ENCODE results near the gene CYBRD1.
A peak's percentile ranks its signal among the peaks of the same experiment; 100 is the strongest.
"Not testable (repeated sequence)": the region's sequence is repeated elsewhere in the genome, so short reads cannot be mapped to it uniquely, and the experiment has no call there.

CYBRD1 gene, protein sequence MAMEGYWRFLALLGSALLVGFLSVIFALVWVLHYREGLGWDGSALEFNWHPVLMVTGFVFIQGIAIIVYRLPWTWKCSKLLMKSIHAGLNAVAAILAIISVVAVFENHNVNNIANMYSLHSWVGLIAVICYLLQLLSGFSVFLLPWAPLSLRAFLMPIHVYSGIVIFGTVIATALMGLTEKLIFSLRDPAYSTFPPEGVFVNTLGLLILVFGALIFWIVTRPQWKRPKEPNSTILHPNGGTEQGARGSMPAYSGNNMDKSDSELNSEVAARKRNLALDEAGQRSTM

DNA sequence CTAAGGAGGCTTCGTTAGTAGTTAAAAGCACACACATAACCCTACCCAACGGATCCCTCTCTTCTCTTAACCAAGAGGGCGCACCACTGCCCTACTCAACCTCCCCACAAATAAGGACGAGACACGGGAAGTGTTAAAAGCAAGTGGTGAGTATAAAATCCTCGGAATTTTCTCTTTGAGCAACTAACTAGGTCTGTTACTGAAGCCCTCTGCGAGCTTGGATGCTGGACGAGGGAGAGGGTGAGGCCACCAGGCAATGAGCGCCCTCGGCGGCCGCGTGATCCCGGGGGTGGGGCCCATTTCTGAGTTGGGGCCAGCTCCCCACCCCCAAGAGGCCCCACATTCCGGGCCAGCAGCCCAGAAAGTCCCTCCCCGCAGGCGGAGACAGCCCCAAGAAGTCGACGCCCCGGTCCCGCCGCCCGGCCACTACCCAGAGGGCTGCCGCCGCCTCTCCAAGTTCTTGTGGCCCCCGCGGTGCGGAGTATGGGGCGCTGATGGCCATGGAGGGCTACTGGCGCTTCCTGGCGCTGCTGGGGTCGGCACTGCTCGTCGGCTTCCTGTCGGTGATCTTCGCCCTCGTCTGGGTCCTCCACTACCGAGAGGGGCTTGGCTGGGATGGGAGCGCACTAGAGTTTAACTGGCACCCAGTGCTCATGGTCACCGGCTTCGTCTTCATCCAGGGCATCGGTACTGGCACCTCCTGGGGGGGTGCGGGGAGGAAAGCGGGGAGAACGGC, at the start of gene CYBRD1:
CYBRD1 (plus strand) TSS at position 423 of the 736 bp plus-strand sequence; CDS start at position 495, 72 bp downstream.
- DNase-seq: peak in 1 of 2 experiments; percentile 10

DNA sequence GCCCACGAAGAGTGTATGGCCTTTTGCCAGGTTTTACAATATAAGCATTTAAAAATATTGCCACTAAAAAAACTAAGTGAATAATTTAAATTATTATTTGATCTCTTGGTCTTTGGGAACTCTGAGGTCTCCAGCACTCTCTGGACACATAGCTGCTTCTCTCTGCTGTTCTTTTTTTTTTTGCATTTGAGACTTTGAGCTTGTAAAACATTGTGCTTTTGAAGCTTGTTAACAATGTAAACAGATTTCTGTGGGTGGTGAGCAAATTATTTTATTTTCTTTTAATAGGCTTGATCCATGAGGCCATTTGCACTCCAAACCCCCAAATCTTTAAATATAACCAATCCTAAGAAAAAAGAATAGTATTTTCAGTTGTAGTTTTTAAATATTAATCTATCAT, 46.3 kb upstream of the CYBRD1 start:
- DNase-seq: no peak

DNA sequence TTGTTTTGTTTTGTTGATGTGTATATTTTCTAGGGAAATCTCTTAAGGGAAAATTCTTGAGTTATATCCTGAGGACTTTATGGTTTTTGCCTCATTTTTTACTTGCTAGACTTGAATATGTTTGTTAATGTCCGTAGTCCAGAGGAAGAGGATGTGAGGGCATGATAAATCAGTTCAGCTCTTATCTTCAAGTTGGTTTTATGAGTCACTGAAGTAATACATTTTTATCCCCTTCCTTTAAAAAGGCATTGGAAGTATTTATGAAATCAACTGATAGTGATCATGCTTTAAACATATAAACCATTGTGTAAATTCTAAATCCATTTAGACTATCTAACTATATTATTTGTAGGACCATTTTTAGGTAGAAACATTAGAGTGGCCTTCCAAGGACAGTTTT, 43.9 kb upstream of the CYBRD1 start:
- no peak for DNase-seq

DNA sequence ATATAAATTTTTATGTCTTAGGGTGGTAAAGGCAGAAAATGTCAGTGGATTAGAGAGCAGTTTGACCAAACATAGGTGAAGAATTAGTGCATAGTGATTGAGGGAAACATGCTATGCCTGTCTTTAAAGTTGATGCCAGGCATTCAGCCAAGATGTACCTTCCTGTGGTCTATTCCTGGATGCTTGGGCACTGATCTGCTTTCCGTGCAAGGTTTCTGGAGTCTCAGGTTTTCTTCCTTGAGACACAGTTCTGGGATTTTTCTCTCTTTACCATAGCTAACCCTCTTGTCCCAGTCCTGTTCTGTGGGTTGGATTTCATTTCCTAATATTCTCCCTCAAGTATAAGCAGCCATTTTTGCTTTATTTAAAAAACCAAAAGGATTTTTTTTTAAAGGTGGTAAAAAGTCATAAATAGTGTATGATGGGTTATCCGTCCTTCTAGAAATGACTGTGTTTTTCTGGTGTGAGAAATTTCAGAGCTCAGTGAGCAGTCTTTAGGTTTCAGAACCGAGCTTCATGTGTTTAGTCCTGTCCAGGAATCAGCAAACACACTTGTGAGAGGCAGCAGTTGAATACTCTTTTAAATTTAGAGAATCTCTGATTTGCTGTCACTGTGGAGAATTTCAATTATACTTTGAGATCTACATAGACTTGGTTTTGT, 43.0 kb upstream of the CYBRD1 start:
- no peak for DNase-seq

DNA sequence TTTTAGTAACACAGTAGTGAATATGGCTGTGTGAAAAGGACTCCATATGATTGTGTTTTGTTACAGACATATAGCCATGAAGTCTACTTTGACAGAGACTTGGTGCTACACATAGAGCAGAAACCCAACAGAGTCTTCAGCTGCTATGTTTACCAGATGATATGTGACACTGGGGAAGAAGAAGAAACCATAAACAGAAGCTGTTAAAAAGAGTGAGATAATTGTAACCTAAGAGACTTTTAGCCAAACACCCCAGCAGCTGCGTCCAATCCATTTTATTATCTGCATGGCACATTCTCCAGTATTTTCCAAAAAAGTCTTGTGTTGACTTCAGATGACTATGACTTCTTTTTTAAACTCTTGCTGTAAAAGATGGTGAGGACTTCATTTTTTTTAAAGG, 41.4 kb upstream of the CYBRD1 start:
- DNase-seq: no peak

DNA sequence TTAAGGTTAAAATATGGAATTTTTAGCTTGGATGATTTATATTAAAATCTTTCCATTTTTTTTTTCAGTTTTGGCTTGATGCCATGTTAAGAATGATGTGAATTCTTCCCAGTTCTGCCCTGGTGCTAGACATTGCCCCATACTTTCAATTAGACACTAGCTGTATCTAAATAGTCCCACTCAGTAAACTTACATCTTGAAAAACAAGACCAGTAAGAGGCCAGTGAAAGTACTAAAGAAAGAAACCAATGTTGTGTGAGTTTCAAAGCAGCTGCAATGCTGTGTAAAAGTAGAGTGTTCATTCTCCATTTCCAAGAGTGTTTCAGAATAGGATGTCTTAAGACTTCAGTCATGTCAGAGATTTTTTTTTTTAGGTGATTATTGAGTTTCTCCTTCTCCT, 40.0 kb upstream of the CYBRD1 start:
- no peak for DNase-seq

DNA sequence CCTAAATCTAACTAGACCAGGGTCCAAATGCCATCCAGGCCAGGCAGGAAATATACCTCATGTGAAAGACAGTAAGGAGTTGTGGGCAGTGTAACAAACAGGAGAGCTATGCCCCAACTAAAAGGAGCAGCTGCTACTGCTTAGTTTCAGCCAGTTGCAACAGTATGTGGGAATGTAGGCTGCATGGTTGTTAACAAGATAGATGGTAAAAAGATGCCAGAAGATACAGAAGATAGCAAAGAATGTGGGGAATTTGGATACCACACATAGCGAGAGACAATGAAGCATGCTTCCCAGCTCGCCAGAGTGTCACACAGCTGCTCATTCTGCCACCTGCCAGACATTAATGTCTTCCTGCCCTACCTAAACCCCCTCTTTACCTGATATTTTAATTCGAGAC, 39.4 kb upstream of the CYBRD1 start:
- DNase-seq: no peak

DNA sequence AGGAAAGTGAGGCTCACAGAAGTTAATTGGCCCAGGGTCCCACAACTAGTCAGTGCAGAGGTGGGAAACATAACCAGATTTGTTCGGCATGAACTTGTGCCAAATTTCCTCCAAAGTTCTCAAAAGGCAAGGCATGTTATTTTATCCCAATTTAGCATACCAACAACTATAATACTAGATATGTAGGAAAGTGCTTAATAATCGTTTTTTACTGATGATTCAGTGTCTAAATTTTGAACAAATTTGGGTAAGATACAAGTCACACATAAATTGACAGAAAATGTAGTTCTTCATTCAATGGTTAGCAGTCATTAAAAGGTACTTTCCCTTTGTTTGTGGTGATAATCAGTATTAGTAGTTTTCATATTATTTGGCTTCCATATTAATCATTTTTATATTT, 38.5 kb upstream of the CYBRD1 start:
- no peak for DNase-seq

DNA sequence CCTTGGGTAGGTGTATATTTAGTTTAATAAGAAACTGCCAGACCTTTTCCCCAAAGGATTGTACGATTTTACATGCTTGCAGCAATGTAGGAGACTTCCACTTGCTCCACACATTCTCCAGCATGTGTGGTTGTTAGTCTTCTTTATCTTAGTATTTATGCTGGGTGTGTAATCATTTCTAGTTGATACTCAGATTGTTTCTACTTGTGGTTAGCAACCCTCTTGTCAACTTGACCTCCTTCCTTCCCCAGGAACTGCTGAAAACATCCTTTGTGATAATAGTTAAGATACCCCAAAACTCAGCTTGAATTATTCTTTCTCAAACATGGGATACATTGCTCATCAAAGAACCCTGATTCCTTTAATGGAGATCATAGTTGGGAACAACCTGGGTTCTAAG, 37.2 kb upstream of the CYBRD1 start:
- no peak for DNase-seq

DNA sequence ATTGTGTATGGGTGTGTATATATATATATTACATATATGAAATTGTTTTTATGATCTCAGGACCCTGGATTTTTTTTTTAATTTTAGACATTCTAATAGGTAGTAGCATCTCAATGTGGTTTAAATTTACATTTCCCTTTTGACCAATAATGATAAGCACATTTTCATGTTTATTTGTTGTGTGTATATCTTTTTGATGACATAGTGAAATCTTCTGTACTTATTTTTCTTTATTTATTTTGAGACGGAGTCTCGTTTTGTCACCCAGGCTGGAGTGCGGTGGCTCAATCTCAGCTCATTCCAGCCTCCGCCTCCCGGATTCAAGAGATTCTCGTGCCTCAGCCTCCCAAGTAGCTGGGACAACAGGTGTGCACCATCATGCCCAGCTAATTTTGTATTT, 35.1 kb upstream of the CYBRD1 start:
- DNase-seq: no peak

DNA sequence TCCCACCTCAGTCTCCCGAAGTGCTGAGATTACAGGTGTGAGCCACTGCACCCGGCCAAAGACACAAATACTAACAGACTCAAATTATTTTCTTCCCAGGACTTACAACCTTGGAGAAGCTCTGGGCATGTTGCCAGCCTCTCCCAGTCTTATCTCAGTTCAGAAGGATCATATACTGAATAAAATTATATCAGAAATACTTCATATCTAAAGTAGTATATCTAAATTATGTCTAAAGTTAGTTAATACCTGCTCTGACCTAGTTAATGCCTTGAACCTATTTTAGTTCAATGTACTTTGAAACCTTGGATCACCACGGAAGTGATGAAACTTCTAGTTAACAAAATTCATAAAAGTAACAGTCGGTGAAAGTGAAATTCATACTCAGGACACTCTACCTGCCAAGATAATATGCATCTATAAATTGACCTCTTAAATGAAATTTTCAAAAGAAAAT, 34.4 kb upstream of the CYBRD1 start:
- DNase-seq: no peak

DNA sequence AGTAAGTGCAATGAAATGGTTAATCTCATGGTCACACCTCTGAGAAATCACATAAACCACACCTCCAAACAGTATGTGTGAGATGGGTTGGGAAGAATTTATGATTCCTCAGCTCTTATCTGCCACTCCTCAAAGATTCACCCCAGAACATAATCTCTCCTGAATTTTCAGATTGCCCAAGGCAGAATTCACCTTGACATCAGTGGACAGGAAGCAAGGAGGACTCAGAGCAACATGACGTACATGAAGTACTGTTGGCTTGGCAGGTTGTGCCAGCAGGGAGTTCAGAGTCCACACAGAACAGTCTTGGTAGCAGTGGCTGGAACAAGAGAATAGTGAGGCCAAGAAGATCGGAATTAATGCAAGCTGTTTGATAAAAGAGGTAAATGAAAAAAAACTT, 31.7 kb upstream of the CYBRD1 start:
- DNase-seq: no peak

DNA sequence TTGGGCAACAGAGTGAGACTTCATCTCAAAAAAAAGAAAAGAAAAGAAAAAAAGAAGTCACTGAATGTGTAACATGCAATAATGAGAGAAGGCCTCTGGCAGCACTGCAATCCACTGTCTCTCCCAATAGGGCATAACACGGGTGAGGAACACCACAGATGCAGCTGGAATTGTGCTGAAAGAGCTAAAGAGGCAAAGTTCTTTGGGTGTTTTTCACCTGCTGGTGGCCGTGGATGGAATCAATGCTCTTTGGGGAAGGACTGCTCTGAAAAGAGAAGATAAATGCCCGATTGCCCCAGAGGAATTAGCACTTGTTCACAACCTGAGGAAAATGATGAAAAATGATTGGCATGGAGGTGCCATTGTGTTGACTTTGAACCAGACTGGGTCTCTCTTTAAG, 31.0 kb upstream of the CYBRD1 start:
- DNase-seq: peak in 1 of 2 experiments; percentile 5

DNA sequence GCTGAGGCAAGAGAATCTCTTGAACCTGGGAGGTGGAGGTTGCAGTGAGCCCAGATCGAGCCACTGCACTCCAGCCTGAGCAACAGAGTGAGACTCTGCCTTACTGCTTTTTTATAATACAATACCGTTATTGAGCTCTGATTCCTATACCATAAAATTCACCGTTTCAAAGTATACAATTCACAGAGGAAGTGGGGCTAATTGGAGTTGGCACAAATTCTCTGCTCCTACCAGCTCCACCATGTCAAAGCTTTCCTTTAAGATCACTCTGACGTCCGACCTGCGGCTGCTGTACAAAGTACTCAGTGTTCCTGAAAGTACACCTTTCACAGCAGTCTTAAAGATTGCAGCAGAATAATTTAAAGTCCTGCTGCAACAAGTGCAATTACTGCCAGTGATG, 29.6 kb upstream of the CYBRD1 start:
- no peak for DNase-seq

DNA sequence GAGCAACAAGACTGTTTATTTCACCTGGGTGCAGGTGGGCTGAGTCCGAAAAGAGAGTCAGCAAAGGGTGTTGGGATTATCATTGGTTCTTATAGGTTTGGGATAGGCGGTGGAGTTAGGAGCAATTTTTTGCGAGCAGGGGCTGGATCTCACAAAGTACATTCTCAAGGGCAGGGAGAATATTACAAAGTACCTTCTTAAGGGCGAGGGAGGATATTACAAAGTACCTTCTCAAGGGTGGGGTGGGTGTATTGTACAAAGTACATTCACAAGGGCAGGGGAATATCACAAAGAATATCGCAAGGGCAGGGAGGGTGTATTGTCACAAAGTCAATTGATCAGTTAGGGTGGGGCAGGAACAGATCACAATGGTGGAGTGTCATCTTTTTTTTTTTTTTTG, 24.6 kb upstream of the CYBRD1 start:
- not testable (repeated sequence) for DNase-seq

DNA sequence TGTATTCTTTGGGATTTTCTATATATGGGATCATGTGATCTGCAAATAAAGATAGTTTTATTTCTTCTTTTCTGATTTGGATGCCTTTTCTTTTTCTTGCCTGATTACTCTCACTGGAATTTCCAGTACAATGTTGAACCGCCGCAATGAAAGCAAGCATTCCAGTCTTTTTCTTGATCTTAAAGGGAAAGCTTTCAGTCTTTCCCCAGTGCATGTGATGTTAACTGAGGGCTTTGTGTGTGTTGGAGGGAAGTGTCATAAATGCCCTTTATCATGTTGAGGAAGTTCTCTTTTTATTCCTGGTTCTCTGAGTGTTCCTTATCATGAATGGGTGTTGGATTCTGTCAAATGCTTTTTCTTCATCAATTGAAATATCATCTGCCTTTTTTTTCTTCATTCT, 16.9 kb upstream of the CYBRD1 start:
- no peak for DNase-seq

DNA sequence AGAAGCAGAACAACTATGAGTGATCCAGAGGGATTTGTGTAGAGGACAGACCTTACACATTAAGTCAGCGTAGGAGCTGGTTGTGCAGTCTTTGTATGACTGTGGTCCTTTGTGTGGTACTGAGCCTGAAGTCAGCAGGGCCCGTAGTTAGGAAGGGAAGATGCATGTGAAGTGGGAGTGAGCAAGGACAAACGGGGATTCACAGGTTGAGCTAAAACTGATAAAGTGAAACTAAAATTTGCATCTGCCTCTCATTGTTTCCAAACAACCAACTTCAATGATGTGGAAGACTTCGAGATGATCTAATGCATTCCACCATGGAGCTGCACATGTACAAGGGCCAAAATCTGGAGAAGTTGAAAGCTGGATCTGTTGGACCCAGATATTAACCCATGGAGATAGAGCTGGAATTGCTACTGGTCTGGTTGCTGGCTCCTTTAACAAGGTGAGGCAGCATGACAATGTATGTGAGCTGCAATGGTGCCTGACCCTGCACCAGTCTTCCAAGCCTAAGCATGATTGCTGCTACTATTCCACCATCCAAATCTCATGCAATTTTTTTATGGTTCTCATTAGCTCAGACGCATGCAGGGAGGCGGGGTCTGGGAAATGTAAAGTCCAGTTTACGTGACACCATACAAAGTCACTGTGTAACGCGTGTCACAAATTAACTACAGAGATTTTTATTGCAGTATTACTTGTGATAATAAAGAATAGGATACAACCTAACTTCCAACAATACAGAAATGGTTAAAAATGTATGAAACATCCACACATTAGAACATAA, 12.1 kb upstream of the CYBRD1 start:
- no peak for DNase-seq

DNA sequence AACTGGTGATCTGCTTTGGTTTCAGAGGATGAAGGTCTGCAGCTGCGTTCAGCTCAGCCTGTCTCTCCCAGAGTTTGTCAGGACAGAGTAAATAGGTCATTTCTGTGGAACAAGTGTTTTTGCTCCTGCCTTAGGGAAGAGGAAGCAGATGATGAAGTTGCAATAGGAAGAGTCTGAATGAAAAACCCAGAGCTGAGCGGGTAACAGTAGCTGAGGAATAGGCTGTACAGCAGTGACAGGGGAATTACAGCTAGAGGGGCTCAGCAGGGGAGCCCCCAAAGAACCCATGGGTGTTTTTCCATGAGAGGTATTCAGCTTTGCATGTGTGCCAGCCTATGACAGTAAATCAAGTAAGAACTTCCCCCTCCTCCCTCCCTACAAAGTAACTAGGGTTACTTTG, 10.3 kb upstream of the CYBRD1 start:
- no peak for DNase-seq

DNA sequence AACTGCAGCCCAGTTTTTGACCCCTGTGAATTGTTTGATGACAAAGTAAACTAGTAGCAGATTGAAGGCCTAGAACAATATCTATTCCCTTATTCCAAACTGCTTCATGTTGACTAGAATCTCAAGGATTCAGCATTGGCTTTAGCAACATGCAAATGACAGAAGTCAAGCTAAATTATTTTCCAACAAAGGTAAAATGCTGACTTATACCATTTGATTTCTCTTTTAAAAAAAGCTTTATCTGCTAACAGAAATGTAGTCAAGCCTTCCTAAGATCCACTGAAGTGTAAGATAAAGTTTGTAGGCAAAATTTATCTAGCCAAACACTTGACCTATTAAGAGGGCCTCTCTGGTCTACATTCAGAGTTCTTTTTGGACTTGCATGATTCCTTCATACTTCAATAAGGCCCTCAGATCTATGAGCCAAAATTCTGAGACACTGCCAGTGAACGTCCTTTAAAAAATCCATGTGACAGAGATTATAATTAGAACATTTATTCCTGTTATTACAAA, 9.5 kb upstream of the CYBRD1 start:
- DNase-seq: no peak

DNA sequence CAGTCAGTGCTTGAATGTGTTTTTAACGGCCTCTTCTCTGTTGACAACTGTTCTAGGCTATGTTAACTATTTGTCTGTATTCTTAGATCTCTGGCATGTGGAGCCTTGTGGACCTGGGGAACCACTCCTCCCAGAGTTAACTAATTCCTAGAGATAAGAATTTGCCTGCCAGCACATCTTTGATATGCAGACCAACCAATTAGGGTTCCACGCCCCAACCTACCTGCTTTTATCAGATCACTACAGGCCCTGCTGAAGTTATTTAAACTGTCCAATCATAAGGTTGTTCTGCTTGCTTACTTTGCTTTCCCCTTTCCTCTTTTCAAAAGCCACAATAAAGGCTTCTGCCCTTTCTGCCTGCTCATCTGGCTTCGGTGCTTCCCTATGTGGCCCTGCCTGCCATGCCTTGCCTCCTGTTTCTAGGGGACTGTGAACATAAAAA, 8.5 kb upstream of the CYBRD1 start:
- no peak for DNase-seq

DNA sequence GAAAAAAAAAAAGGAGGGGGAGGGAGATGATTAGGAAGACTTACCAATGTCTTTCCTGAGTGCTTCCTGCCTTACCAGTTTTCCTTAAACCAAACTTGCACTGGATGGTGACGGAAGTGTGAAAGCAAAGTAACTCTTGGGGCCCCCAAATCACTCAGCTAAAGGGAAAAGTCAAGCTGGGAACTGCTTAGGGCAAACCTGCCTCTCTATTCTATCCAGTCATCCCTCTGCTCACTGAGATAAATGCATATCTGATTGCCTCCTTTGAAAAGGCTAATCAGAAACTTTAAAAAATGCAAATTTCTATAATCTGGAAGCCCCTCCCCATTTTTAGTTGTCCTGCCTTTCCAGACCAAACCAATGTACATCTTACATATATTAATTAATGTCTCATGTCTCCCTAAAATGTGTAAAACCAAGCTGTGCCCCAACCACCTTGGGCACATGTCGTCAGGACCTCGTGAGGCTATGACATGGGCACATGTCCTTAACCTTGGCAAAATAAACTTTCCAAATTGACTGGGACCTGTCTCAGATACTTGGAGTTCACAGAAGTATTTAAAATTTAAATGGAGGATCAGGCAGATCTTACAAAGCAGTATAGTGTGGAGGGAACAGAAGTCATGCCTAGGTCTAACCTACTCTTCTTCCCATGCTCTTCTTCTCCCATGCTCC, 7.2 kb upstream of the CYBRD1 start:
- no peak for DNase-seq

DNA sequence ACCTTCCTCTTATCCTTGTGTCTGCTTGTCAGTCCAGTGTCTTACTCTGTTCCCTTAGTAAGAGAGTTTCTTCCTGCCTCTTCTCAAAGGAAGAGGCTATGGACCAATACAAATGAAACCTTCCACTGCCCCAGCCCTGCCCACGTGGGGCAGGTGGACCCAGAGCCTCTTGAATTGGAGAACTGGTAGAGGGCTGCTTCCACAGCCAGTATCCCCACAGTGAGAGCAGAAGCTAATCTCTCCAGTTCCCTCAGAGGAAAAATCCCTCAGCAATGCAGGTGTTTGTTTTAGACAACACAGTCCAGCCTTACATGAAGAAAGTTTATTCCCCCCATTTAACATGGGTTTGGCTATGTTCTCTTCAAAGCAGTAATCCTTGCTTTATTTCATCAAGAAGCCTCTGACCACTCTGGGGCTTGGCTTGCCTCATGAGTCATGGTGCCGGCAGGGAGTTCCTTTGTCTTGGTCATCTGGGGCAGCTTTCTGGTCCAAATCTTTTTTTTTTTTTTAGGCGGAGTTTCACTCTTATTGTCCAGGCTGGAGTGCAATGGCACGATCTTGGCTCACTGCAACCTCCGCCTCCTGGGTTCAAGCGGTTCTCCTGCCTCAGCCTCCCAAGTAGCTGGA, 6.5 kb upstream of the CYBRD1 start:
- DNase-seq: no peak
